Measurements from ENCODE around the gene WDR90. TPM values are rescaled to one million over a fixed set of nuclear protein-coding genes. Genes with fewer than 3 reads are reported as not detected.

WDR90 gene
- polyA plus RNA-seq, 3 donors, result 0.13 to 16.5 (median 1.1) TPM

DNA sequence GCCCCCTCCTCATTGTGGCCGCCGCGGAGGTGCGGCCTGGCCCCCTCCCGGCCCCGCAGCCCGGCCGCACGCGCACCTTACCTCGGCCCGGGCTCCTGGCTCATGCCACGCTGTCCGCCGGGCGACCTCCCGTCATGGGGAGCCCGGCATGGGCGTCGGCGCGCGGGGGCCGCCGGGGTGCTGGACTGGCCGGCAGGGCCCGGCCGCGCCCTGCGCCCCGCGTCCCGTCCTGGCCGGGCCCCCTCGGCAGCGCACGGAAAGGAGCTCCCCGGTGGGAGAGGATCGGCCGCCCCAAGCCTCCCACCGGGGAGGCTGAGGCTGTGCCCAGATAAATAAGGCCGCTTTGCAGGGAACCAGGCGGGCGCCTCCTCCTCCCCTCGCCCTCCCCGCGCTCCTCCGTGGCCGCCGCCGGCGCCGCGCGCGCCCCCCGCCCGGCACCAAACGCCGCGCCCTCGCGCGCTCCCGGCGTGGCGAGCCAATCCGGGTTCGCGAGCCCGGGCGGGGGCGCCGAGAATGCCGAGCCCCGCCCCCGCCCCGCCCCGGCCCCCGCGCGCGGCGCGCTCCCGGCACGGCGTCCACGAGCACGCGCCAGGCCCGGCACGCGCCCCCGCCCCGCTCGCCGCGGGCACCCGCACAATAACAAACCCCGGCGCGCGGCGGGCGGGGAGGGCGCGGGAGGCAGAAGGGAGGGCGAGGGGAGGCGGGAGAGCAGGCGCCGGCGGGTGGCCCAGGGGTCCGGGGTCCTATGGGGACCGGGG lies 56.4 kb downstream of the WDR90 start, which contains the start of gene FBXL16:
Gene FBXL16 (minus strand): TSS at position 371 of the 758 bp plus-strand sequence. CDS start 8,396 bp downstream, outside the sequence.
- Histone ChIP-seq H2AFZ (ENCODE audit: insufficient read depth, low read depth, low read length, poor library complexity, severe bottlenecking) (no peak within 1 kb of the TSS), H3K27ac (ENCODE audit: low read depth in 1 of 2, low read length in 2 of 2) (no peak within 1 kb of the TSS), H3K79me2 (ENCODE audit: insufficient read depth, low read length) (no peaks in the 10 kb centered on the region), H3K36me3 (replicated peaks in 1 of 2; ENCODE audit: control insufficient read depth in 1 of 2, insufficient read depth in 2 of 2, low read length in 2 of 2) (no peaks in the 10 kb centered on the region), H4K20me1 (ENCODE audit: insufficient read depth, low read length) (no peaks in the 10 kb centered on the region), H3K9ac (ENCODE audit: insufficient read depth, low read length, poor library complexity, severe bottlenecking) (no peak within 1 kb of the TSS), H3K4me2 (replicated peaks; ENCODE audit: extremely low read depth, low read length, poor library complexity, severe bottlenecking) (no peak within 1 kb of the TSS), H3K27me3 (ENCODE audit: control insufficient read depth in 2 of 2, insufficient read depth in 2 of 2, low read length in 2 of 2) (peaks cover 8 to 82% of the 10 kb centered on the region in 2 donors), H3K4me1 (ENCODE audit: control insufficient read depth in 1 of 2, insufficient read depth in 2 of 2, low read length in 2 of 2) (no peaks in the 10 kb centered on the region), H3K9me3 (replicated peaks in 1 of 2; ENCODE audit: control insufficient read depth in 1 of 2, insufficient read depth in 1 of 2, low read length in 2 of 2) (peaks cover 0 to 4% of the 10 kb centered on the region in 2 donors), H3K4me3 (replicated peaks in 1 of 3; ENCODE audit: low read depth in 2 of 3, low read length in 3 of 3) (no peak within 1 kb of the TSS)
- DNase-seq, result no peak
- intact Hi-C loops (cut with micrococcal nuclease), result no loop called here
- H3K27ac Mint-ChIP-seq, result no peak within 1 kb of the TSS
- H3K4me1 Mint-ChIP-seq, result no peaks in the 10 kb centered on the region
- H3K27me3 Mint-ChIP-seq (ENCODE audit: low read depth in 3 of 3), result peaks cover 68 to 87% (median 83%) of the 10 kb centered on the region in 3 donors
- 1% methylated on average over 85 of the region's 115 CpGs for WGBS (ENCODE audit: insufficient coverage)
- TF ChIP-seq, protein P1, sequence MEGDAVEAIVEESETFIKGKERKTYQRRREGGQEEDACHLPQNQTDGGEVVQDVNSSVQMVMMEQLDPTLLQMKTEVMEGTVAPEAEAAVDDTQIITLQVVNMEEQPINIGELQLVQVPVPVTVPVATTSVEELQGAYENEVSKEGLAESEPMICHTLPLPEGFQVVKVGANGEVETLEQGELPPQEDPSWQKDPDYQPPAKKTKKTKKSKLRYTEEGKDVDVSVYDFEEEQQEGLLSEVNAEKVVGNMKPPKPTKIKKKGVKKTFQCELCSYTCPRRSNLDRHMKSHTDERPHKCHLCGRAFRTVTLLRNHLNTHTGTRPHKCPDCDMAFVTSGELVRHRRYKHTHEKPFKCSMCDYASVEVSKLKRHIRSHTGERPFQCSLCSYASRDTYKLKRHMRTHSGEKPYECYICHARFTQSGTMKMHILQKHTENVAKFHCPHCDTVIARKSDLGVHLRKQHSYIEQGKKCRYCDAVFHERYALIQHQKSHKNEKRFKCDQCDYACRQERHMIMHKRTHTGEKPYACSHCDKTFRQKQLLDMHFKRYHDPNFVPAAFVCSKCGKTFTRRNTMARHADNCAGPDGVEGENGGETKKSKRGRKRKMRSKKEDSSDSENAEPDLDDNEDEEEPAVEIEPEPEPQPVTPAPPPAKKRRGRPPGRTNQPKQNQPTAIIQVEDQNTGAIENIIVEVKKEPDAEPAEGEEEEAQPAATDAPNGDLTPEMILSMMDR (IDR thresholded peaks at IDR 0.05), result no peak
- H3K4me3 Mint-ChIP-seq, result peak within 1 kb of the TSS in 1 of 2 donors; percentile 76
- peaks cover 0 to 8% (median 0%) of the 10 kb centered on the region in 7 donors for H3K9me3 Mint-ChIP-seq
- no peaks in the 10 kb centered on the region for H3K36me3 Mint-ChIP-seq

DNA sequence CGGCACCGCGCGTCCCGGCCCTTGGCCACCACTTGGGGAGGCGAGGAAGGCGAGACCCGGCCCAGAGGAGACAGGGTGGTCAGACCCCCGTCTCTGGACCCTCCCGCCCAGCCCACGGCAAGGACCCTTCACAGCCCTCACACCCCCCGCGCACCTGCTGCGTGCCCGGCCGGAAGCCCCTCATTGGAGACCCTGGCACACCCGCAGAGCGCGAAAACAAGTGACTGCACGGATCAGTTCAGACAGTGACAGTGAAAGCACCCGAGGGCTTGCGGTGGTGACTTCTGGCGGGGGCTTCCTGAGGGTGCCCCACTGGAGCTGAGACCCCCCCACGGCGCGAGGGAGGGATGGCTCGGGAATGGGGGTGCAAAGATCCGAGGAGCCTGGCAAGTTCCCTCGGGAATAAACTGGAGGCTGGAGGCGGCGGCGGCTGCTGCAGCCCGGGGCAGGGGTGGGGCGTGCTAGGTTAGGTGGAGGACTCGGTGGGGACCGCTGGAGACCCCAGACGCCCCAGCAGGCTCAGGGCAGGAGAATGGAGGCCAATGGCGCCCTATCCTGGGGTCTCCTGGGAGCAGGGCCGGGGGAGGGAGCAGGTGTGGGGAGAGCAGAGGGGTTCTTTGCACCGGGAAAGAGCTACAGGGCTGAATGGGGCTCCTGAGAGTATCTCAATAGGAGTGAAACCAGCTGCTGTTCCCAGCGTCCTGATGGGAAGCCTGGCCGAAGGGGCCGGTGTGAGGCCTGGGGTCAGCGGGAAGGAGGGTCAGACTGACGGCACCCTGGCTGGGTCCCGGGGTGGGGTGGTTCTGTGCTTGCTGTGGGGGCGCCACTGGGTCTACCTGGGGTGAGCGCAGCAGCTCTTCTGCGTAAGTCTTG lies 57.3 kb downstream of the WDR90 start:
- Histone ChIP-seq H3K36me3 (replicated peaks in 1 of 2; ENCODE audit: control insufficient read depth in 1 of 2, insufficient read depth in 2 of 2, low read length in 2 of 2) (no peaks in the 10 kb centered on the region), H3K4me1 (ENCODE audit: control insufficient read depth in 1 of 2, insufficient read depth in 2 of 2, low read length in 2 of 2) (no peaks in the 10 kb centered on the region), H3K4me3 (replicated peaks in 1 of 3; ENCODE audit: low read depth in 2 of 3, low read length in 3 of 3) (no peak overlapping the region), H3K9me3 (replicated peaks in 1 of 2; ENCODE audit: control insufficient read depth in 1 of 2, insufficient read depth in 1 of 2, low read length in 2 of 2) (peaks cover 0 to 4% of the 10 kb centered on the region in 2 donors), H4K20me1 (ENCODE audit: insufficient read depth, low read length) (no peaks in the 10 kb centered on the region), H3K9ac (ENCODE audit: insufficient read depth, low read length, poor library complexity, severe bottlenecking) (no peak overlapping the region), H3K79me2 (ENCODE audit: insufficient read depth, low read length) (no peaks in the 10 kb centered on the region), H3K27me3 (ENCODE audit: control insufficient read depth in 2 of 2, insufficient read depth in 2 of 2, low read length in 2 of 2) (peaks cover 3 to 77% of the 10 kb centered on the region in 2 donors), H2AFZ (ENCODE audit: insufficient read depth, low read depth, low read length, poor library complexity, severe bottlenecking) (no peak overlapping the region), H3K27ac (ENCODE audit: low read depth in 1 of 2, low read length in 2 of 2) (no peak overlapping the region), H3K4me2 (replicated peaks; ENCODE audit: extremely low read depth, low read length, poor library complexity, severe bottlenecking) (no peak overlapping the region)
- no peaks in the 10 kb centered on the region for H3K36me3 Mint-ChIP-seq
- intact Hi-C loops (cut with micrococcal nuclease), result no loop called here
- WGBS (ENCODE audit: insufficient coverage), result 5% methylated on average over 49 of the region's 49 CpGs
- H3K9me3 Mint-ChIP-seq, result peaks cover 0 to 5% (median 0%) of the 10 kb centered on the region in 7 donors
- H3K4me1 Mint-ChIP-seq, result no peaks in the 10 kb centered on the region
- DNase-seq, result no peak
- peak overlapping the region in 1 of 2 donors; percentile 60 for H3K4me3 Mint-ChIP-seq
- TF ChIP-seq, protein P1 (IDR thresholded peaks at IDR 0.05), result no peak
- peak overlapping the region in 2 of 7 donors; percentile 18 to 31 for H3K27ac Mint-ChIP-seq
- H3K27me3 Mint-ChIP-seq (ENCODE audit: low read depth in 3 of 3), result peaks cover 63 to 83% (median 78%) of the 10 kb centered on the region in 3 donors
